Breast epithelium (tissue), 4 donors: ENCODE data around the gene SPOCK1. TPM values are rescaled to one million over a fixed set of nuclear protein-coding genes. Genes with fewer than 3 reads are reported as not detected.

Experiments used
- DNase-seq, 2 donors: peaks; one replicate each; pipeline ENCODE4 v3.0.0-alpha.2; 2019; ENCODE audit warnings: low spot score in 2 of 2
- H3K27ac ChIP-seq, 2 donors: fragments of 200-600 bp; sonication (generic) in 1 of 2; one replicate each; pipeline ENCODE4 v1.5.1; 2016 to 2019; ENCODE audit warnings: mild to moderate bottlenecking in 1 of 2
- H3K27me3 ChIP-seq, 2 donors: fragments of 200-600 bp; sonication (generic) in 1 of 2; one replicate each; pipeline versions ENCODE4 v1.5.1 to v1.6.0; 2017 to 2019; ENCODE audit warnings: control low read depth in 1 of 2, mild to moderate bottlenecking in 1 of 2
- H3K36me3 ChIP-seq: fragments of 200-600 bp; one replicate; pipeline ENCODE4 v1.5.1; 2019
- H3K4me1 ChIP-seq, 2 donors: fragments of 200-600 bp; sonication (generic); one replicate each; pipeline ENCODE4 v1.5.1; 2016 to 2019; ENCODE audit warnings: control low read depth in 1 of 2
- H3K4me3 ChIP-seq, 3 donors: fragments of 200-600 bp; sonication (generic); 1 replicate in 2 of 3; 2 replicates in 1 of 3; pipeline ENCODE4 v1.5.1; 2016 to 2019; ENCODE audit warnings: mild to moderate bottlenecking in 3 of 3, moderate library complexity in 2 of 3
- H3K9me3 ChIP-seq, 2 donors: fragments of 200-600 bp; sonication (generic) in 1 of 2; one replicate each; pipeline ENCODE4 v1.5.1; 2016 to 2019; ENCODE audit warnings: control low read depth in 1 of 2
- POLR2A ChIP-seq: fragments of 450-650 bp; IDR thresholded peaks from one replicate; pipeline ENCODE4 v1.6.1; 2016; ENCODE audit warnings: antibody characterized with exemption, mild to moderate bottlenecking, moderate library complexity
- POLR2AphosphoS5 ChIP-seq, 3 donors: sonication (generic); formaldehyde crosslinking; IDR thresholded peaks; one replicate each; pipeline ENCODE4 v1.6.1; 2017; ENCODE audit warnings: antibody characterized with exemption in 3 of 3
- intact Hi-C: fragments of 100-400 bp; cut with DNase I; formaldehyde crosslinking; loops from one replicate; pipeline ENCODE4 v1.15.1; 2023; ENCODE audit warnings: low total_unique reads
- total RNA-seq, 3 donors: library from RNA; depleted of rRNA; stranded (reverse); fragments of >200 nt; gene quantifications; one replicate each; pipeline ENCODE4 v1.1.0, GENCODE V29; 2016
- TF ChIP-seq, protein P1 (sequence below), 3 donors: fragments of 450-650 bp; IDR thresholded peaks; one replicate each; pipeline ENCODE4 v1.5.1; 2016 to 2017; ENCODE audit warnings: antibody characterized with exemption in 3 of 3, mild to moderate bottlenecking in 3 of 3, moderate library complexity in 3 of 3

The SPOCK1 gene
- total RNA-seq, 3 donors from 2014 or later = 14.5 to 52.0 (median 24.3) TPM

DNA sequence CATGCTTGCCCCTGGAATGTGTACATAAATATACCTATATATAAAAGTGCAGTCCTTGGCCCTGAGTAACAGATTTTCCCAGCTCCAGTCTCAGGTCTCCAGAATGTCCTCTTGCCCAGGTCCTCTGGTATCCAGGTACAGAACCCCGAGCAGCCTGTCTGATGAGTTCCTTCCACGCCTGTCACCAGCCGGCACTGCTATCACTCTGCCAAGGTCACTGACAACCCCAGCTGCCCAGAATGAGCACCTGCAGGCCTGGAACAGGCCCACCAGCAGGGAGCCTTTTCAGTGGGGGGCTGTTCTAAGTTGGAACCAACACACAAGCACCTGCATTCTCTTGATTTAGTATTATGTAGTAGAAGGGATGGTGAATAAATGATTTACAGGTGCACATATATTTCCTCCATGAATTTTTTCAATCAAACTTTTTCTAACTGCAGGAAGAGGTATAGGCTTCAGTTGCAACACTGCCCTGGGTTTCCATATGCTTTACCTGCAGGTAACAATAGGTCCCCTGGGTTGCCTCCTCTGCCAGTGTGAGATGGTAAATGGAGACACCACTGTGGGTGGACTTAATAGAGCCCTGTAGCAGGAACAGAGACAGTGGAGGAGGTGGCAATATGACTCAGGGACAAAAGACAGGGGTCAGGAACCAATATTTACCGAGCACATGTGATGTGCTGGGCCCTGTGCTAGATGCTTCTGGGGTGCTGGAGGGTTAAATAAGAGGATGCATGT, 291.9 kb downstream of the SPOCK1 start:
- no peak overlapping the region for H3K4me3 ChIP-seq
- intact Hi-C loops = no loop called here
- H3K9me3 ChIP-seq = no peaks in the 10 kb centered on the region
- H3K27me3 ChIP-seq = no peaks in the 10 kb centered on the region
- H3K4me1 ChIP-seq = no peaks in the 10 kb centered on the region
- H3K27ac ChIP-seq = no peak overlapping the region
- no peaks in the 10 kb centered on the region for H3K36me3 ChIP-seq
- no peak for DNase-seq
- no peak for TF ChIP-seq POLR2A
- TF ChIP-seq, protein P1, sequence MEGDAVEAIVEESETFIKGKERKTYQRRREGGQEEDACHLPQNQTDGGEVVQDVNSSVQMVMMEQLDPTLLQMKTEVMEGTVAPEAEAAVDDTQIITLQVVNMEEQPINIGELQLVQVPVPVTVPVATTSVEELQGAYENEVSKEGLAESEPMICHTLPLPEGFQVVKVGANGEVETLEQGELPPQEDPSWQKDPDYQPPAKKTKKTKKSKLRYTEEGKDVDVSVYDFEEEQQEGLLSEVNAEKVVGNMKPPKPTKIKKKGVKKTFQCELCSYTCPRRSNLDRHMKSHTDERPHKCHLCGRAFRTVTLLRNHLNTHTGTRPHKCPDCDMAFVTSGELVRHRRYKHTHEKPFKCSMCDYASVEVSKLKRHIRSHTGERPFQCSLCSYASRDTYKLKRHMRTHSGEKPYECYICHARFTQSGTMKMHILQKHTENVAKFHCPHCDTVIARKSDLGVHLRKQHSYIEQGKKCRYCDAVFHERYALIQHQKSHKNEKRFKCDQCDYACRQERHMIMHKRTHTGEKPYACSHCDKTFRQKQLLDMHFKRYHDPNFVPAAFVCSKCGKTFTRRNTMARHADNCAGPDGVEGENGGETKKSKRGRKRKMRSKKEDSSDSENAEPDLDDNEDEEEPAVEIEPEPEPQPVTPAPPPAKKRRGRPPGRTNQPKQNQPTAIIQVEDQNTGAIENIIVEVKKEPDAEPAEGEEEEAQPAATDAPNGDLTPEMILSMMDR (IDR thresholded peaks at IDR 0.05) = no peak
- TF ChIP-seq POLR2AphosphoS5 (IDR thresholded peaks at IDR 0.05) = no peak

DNA sequence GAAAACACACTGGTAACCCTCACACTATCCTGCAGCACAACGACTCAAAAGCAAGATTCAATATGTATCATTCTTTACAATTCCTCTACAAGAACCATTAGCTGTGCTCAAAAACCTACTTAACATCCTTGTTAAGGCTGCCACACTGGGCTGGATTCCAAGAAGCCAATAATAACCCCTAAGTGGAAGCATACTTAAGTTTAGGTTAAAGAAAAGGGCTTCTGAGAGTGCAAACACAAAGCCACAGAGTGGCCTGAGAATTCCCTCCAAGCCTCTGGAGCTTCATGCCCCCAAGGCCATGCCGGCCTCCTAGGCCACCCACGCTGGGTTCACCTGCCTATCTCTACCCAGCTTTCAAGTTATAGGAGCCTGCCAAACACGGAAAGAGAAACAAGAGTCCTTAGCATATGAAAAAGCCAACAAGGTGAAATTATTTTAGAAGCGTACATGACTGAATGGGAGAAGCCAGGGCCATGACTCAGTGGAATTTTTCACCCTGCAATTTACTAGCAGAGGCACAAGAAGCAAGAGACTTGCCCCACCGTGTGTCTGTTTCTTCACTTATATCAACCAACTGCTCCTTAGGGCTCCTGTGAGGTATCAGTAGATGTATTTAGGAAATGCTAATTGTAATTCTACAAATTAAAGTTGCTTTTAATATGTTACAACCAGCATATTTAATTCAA, 293.0 kb downstream of the SPOCK1 start:
- no peaks in the 10 kb centered on the region for H3K27me3 ChIP-seq
- intact Hi-C loops = no loop called here
- no peaks in the 10 kb centered on the region for H3K4me1 ChIP-seq
- no peak overlapping the region for H3K4me3 ChIP-seq
- no peak for DNase-seq
- H3K36me3 ChIP-seq = no peaks in the 10 kb centered on the region
- H3K27ac ChIP-seq = no peak overlapping the region
- no peaks in the 10 kb centered on the region for H3K9me3 ChIP-seq
- TF ChIP-seq, protein P1 (IDR thresholded peaks at IDR 0.05) = no peak
- no peak for TF ChIP-seq POLR2AphosphoS5 (IDR thresholded peaks at IDR 0.05)
- no peak for TF ChIP-seq POLR2A

DNA sequence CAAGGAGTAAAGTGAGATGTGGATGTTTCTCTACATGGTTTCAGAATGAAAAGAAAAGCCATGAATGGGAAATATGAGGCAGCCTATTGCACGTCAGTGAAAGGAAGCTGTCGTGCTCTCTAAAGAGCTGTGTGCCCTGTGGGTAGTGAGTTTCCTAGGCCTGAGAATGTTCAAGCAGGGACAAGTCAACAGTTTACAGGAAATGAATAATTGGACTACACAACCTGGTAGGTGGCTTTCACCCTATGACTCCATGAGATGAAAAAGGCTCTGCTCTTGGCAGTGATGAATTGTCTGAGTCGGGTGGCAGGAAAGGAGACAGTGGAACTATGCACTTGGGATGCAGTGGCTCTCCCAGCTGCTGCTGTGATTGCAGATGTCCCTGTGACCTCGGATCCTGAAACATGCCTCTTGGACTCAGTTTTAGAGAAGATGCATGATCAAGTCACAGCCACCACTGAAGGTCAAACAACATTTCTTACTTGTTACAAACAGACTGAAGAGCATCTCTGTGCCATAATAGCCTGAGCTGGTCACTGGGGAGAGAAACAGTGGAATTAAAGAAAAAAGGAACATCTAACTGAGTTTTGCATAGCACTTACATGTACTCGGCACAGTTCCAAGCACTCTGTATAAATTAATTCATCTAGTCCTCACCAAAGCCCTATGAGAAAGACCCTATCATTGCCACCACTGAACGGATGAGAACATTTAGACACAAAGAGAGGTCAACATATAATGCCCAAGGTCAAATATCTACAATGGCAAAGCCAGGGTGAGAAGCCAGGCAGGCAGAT, 293.7 kb downstream of the SPOCK1 start:
- intact Hi-C loops = no loop called here
- TF ChIP-seq POLR2AphosphoS5 (IDR thresholded peaks at IDR 0.05) (no peak), POLR2A (no peak)
- TF ChIP-seq, protein P1 (IDR thresholded peaks at IDR 0.05) = no peak
- H3K4me1 ChIP-seq = no peaks in the 10 kb centered on the region
- H3K27ac ChIP-seq = no peak overlapping the region
- H3K4me3 ChIP-seq = no peak overlapping the region
- no peaks in the 10 kb centered on the region for H3K36me3 ChIP-seq
- no peaks in the 10 kb centered on the region for H3K27me3 ChIP-seq
- no peak for DNase-seq
- H3K9me3 ChIP-seq = no peaks in the 10 kb centered on the region

DNA sequence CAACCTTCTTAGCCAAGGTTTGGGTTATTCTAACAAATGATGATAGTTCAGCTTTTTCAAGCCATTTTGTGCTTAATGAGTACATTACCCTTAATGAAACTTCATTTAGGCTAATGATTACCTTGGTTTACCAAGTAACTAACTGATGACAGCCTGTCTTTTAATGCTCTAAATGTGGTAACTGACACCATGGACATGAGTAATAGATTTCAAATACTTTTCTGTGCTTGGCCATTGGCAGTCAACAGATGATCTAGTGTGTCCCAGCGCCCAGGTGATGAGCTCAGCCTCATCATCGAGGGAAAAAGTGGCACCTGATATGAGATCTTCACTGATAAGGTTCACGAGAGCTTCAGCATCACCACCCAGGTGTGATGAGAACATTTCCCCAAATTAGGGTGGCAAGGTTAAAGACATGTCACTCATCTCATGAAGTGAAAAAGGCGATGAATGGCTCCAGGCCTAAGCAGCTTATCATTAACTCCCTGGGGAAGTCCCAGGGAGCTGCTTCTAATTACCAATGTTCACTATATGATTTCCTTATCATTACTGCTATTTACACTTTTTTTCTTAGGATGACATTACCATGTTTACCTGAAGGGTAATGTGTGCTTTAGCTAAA, 296.0 kb downstream of the SPOCK1 start:
- Histone ChIP-seq H3K4me1 (no peaks in the 10 kb centered on the region), H3K4me3 (no peak overlapping the region)
- no peak for TF ChIP-seq POLR2AphosphoS5 (IDR thresholded peaks at IDR 0.05)
- TF ChIP-seq, protein P1 (IDR thresholded peaks at IDR 0.05) = no peak
- TF ChIP-seq POLR2A = no peak

More for the DNA sequence above, 296.0 kb downstream of the SPOCK1 start:
- no peaks in the 10 kb centered on the region for H3K36me3 ChIP-seq
- intact Hi-C loops = no loop called here
- no peaks in the 10 kb centered on the region for H3K27me3 ChIP-seq
- no peaks in the 10 kb centered on the region for H3K9me3 ChIP-seq
- H3K27ac ChIP-seq = no peak overlapping the region
- no peak for DNase-seq
